HEK293 (cell line): ENCODE results near the gene AZGP1.
"Not testable (repeated sequence)": the region's sequence is repeated elsewhere in the genome, so short reads cannot be mapped to it uniquely, and the experiment has no call there.

ENCODE experiments used
- KLF10 ChIP-seq: fragments of 450-650 bp; IDR thresholded peaks from 2 replicates; pipeline ENCODE4 v1.5.1; 2018; ENCODE audit warnings: missing biosample characterization, mild to moderate bottlenecking, missing genetic modification characterization
- SCRT1 ChIP-seq: fragments of 450-650 bp; formaldehyde crosslinking; IDR thresholded peaks from 2 replicates; pipeline ENCODE4 v1.5.1; 2016; ENCODE audit warnings: missing biosample characterization, missing genetic modification characterization, borderline replicate concordance
- ZNF292 ChIP-seq: fragments of 450-650 bp; formaldehyde crosslinking; IDR thresholded peaks from 2 replicates; pipeline ENCODE4 v1.5.1; 2016; ENCODE audit warnings: low read depth, missing biosample characterization, missing genetic modification characterization, borderline replicate concordance
- TF ChIP-seq, protein P1 (sequence below): fragments of 450-650 bp; formaldehyde crosslinking; IDR thresholded peaks from 2 replicates; pipeline ENCODE4 v1.5.1; 2016; ENCODE audit warnings: missing biosample characterization, missing genetic modification characterization
- TF ChIP-seq, protein P2 (sequence below): fragments of 450-650 bp; formaldehyde crosslinking; optimal IDR thresholded peaks from 2 replicates; pipeline ENCODE3; 2016; ENCODE audit warnings: missing biosample characterization, mild to moderate bottlenecking, missing genetic modification characterization

DNA sequence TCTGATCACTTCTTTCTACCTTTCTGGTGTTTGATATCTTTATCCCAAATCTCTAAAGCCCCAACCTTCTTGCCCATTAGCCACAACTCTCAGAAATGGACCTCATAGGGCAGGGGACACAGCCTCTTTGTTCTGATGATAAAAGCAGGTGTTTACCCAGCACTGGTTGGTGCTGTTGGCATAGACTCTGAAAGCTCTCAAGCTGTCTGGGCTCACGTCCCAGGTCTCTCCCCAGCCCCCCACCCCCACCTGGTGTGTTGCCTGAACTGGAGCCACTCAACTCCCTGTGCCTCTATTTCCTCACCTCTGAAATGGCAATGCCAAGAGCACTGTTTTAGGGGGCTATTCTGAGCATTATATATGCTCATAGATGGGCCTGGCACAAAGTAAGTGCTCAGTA is 6.0 kb downstream of the AZGP1 start:
- TF ChIP-seq KLF10; ZNF292 (tag by site-specific recombination); SCRT1: not testable (repeated sequence)
- TF ChIP-seq, protein P1, sequence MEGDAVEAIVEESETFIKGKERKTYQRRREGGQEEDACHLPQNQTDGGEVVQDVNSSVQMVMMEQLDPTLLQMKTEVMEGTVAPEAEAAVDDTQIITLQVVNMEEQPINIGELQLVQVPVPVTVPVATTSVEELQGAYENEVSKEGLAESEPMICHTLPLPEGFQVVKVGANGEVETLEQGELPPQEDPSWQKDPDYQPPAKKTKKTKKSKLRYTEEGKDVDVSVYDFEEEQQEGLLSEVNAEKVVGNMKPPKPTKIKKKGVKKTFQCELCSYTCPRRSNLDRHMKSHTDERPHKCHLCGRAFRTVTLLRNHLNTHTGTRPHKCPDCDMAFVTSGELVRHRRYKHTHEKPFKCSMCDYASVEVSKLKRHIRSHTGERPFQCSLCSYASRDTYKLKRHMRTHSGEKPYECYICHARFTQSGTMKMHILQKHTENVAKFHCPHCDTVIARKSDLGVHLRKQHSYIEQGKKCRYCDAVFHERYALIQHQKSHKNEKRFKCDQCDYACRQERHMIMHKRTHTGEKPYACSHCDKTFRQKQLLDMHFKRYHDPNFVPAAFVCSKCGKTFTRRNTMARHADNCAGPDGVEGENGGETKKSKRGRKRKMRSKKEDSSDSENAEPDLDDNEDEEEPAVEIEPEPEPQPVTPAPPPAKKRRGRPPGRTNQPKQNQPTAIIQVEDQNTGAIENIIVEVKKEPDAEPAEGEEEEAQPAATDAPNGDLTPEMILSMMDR (tag by site-specific recombination), result not testable (repeated sequence)
- TF ChIP-seq, protein P2, sequence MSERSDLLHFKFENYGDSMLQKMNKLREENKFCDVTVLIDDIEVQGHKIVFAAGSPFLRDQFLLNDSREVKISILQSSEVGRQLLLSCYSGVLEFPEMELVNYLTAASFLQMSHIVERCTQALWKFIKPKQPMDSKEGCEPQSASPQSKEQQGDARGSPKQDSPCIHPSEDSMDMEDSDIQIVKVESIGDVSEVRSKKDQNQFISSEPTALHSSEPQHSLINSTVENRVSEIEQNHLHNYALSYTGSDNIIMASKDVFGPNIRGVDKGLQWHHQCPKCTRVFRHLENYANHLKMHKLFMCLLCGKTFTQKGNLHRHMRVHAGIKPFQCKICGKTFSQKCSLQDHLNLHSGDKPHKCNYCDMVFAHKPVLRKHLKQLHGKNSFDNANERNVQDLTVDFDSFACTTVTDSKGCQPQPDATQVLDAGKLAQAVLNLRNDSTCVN (tag by site-specific recombination), result not testable (repeated sequence)
